Activated CD4-positive, alpha-beta T cell treated with anti-CD3 and anti-CD28 coated beads for 36 hours (primary cell): ENCODE measurements around the gene PSMD13. TPM values are rescaled to one million over a fixed set of nuclear protein-coding genes. Genes with fewer than 3 reads are reported as not detected.

ENCODE experiments used
- ATAC-seq: fragments of 200-7000 bp; cut with Tn5 transposase; one replicate; pipeline ENCODE4 v1.10.0; 2021; ENCODE audit warnings: mild to moderate bottlenecking, moderate library complexity
- CTCF ChIA-PET: fragments of 350-600 bp; sonication (Branson Sonifier 250); formaldehyde crosslinking; loops from one replicate; lab custom pipeline; 2021; ENCODE audit warnings: antibody characterized with exemption; lab: Charles Lee
- POLR2A ChIA-PET: fragments of 350-600 bp; sonication (Branson Sonifier 250); formaldehyde crosslinking; loops from one replicate; lab custom pipeline; 2021; ENCODE audit warnings: antibody characterized with exemption, inconsistent platforms; lab: Charles Lee
- DNase-seq: peaks from one replicate; pipeline ENCODE4 v3.0.0-alpha.2; 2020
- H3K27ac Mint-ChIP-seq: one replicate; pipeline ENCODE4 v1.8.0; 2021; ENCODE audit warnings: mixed read lengths
- H3K27me3 Mint-ChIP-seq: one replicate; pipeline ENCODE4 v1.8.0; 2021; ENCODE audit warnings: mixed read lengths
- H3K36me3 Mint-ChIP-seq: one replicate; pipeline ENCODE4 v1.8.0; 2021; ENCODE audit warnings: low read depth, mixed read lengths
- H3K4me1 Mint-ChIP-seq: one replicate; pipeline ENCODE4 v1.8.0; 2021; ENCODE audit warnings: mixed read lengths
- H3K4me3 Mint-ChIP-seq: one replicate; pipeline ENCODE4 v1.8.0; 2021; ENCODE audit warnings: mild to moderate bottlenecking, moderate library complexity, mixed read lengths
- H3K9me3 Mint-ChIP-seq: one replicate; pipeline ENCODE4 v1.8.0; 2021; ENCODE audit warnings: low read depth, mixed read lengths
- intact Hi-C, 2 experiments: fragments of 100-400 bp; cut with DNase I in 1 of 2; cut with micrococcal nuclease in 1 of 2; formaldehyde crosslinking; loops; one replicate each; pipeline versions ENCODE4 v1.14.2 to v1.15.1; 2022 to 2024; cut with DNase I, micrococcal nuclease
- total RNA-seq, 2 experiments: library from RNA; stranded (reverse); gene quantifications; one replicate each; pipeline ENCODE4 v1.2.3, GENCODE V29; 2021

The PSMD13 gene
- total RNA-seq, 2 experiments from 2014 or later: 134 to 212 TPM

GRCh38 chr11:296171-297050 lies 59.6 kb downstream of the PSMD13 start:
- H3K4me1 Mint-ChIP-seq: peaks cover 5% of the 10 kb centered on the region
- no peaks in the 10 kb centered on the region for H3K27me3 Mint-ChIP-seq
- ChIA-PET CTCF (interaction anchor here (0.6 to 0.7 kb wide), 2 partner anchors 15 to 16 kb away, joined by 3 to 4 read pairs; no protein-coding TSS in a partner anchor), POLR2A (no interaction called here)
- DNase-seq (peak; percentile 5), ATAC-seq (no peak)
- H3K36me3 Mint-ChIP-seq: peaks cover 2% of the 10 kb centered on the region
- no peaks in the 10 kb centered on the region for H3K9me3 Mint-ChIP-seq
- H3K4me3 Mint-ChIP-seq: no peak overlapping the region
- no peak overlapping the region for H3K27ac Mint-ChIP-seq
- intact Hi-C loops: no loop called here

- CTCF ChIA-PET: no interaction called here
- no peaks in the 10 kb centered on the region for H3K9me3 Mint-ChIP-seq
- H3K4me1 Mint-ChIP-seq: peaks cover 5% of the 10 kb centered on the region
- POLR2A ChIA-PET: no interaction called here
- no peak overlapping the region for H3K27ac Mint-ChIP-seq
- H3K27me3 Mint-ChIP-seq: no peaks in the 10 kb centered on the region
- no peak overlapping the region for H3K4me3 Mint-ChIP-seq
- peak; percentile 12 for DNase-seq
- ATAC-seq: peak; percentile 28
- H3K36me3 Mint-ChIP-seq: no peaks in the 10 kb centered on the region
- intact Hi-C loops: no loop called here
Measured at GRCh38 chr11:297051-297585, 60.3 kb downstream of the PSMD13 start.

- Mint-ChIP-seq H3K27ac (peak overlapping the region; percentile 60), H3K4me1 (peaks cover 7% of the 10 kb centered on the region), H3K36me3 (no peaks in the 10 kb centered on the region), H3K4me3 (no peak overlapping the region), H3K9me3 (no peaks in the 10 kb centered on the region), H3K27me3 (no peaks in the 10 kb centered on the region)
- peak; percentile 26 for DNase-seq
- ChIA-PET POLR2A (no interaction called here), CTCF (no interaction called here)
- peak; percentile 41 for ATAC-seq
- intact Hi-C loops: no loop called here
Measured at GRCh38 chr11:297586-298405, 61.0 kb downstream of the PSMD13 start.

GRCh38 chr11:298406-299065 lies 61.8 kb downstream of the PSMD13 start:
- Mint-ChIP-seq H3K36me3 (no peaks in the 10 kb centered on the region), H3K4me3 (no peak overlapping the region), H3K27me3 (no peaks in the 10 kb centered on the region), H3K4me1 (peaks cover 9% of the 10 kb centered on the region), H3K9me3 (no peaks in the 10 kb centered on the region), H3K27ac (no peak overlapping the region)
- ATAC-seq (no peak), DNase-seq (peak; percentile 18)
- POLR2A ChIA-PET: no interaction called here
- CTCF ChIA-PET: no interaction called here
- intact Hi-C loops: no loop called here

GRCh38 chr11:299081-299891 lies 62.5 kb downstream of the PSMD13 start, which contains the start of gene IFITM5:
IFITM5 (minus strand) TSS chr11:299526; CDS start chr11:299490, 36 bp downstream.
- ATAC-seq: no peak
- CTCF ChIA-PET: interaction anchor here (0.9 to 1.3 kb wide), 3 partner anchors 18 to 92 kb away, joined by 3 to 4 read pairs (median 3); partner anchors contain the start of gene BET1L
- H3K9me3 Mint-ChIP-seq: no peaks in the 10 kb centered on the region
- intact Hi-C loops: no loop called here
- no peaks in the 10 kb centered on the region for H3K27me3 Mint-ChIP-seq
- H3K36me3 Mint-ChIP-seq: no peaks in the 10 kb centered on the region
- peak; percentile 4 for DNase-seq
- no peak within 1 kb of the TSS for H3K4me3 Mint-ChIP-seq
- POLR2A ChIA-PET: no interaction called here
- peaks cover 9% of the 10 kb centered on the region for H3K4me1 Mint-ChIP-seq
- no peak within 1 kb of the TSS for H3K27ac Mint-ChIP-seq

- Mint-ChIP-seq H3K27me3 (no peaks in the 10 kb centered on the region), H3K9me3 (no peaks in the 10 kb centered on the region), H3K4me1 (peaks cover 9% of the 10 kb centered on the region), H3K36me3 (no peaks in the 10 kb centered on the region), H3K4me3 (no peak overlapping the region), H3K27ac (no peak overlapping the region)
- DNase-seq (no peak), ATAC-seq (no peak)
- POLR2A ChIA-PET: no interaction called here
- intact Hi-C loops: no loop called here
- CTCF ChIA-PET: interaction anchor here (0.9 to 1.4 kb wide), 4 partner anchors 19 to 93 kb away, joined by 3 to 5 read pairs (median 4); partner anchors contain the start of gene BET1L
Measured at GRCh38 chr11:299951-300735, 63.4 kb downstream of the PSMD13 start.

Other genes with a start within 250 kb of the PSMD13 start
- gene SCGB1C1, start 43.9 kb upstream of the PSMD13 start, total RNA-seq: not detected
- 10 to 100 TPM; 45.5 to 49.4 TPM for gene BET1L, start 29.6 kb upstream of the PSMD13 start, total RNA-seq
- 100 to 1,000 TPM; 104 to 124 TPM for gene RIC8A, start 29.3 kb upstream of the PSMD13 start, total RNA-seq
- 10 to 100 TPM; 19.6 to 23.3 TPM for gene SIRT3, start 634 bp upstream of the PSMD13 start, total RNA-seq
- under 1 TPM; 0.32 to 0.57 TPM for gene NLRP6, start 41.4 kb downstream of the PSMD13 start, total RNA-seq
- 10 to 100 TPM; 73.4 to 82.3 TPM for gene PGGHG, start 52.1 kb downstream of the PSMD13 start, total RNA-seq
- not detected for gene IFITM5, start 62.5 kb downstream of the PSMD13 start, total RNA-seq
- 100 to 1,000 TPM; 451 to 474 TPM for gene IFITM2, start 70.8 kb downstream of the PSMD13 start, total RNA-seq
- 100 to 1,000 TPM; 248 to 285 TPM for gene IFITM1, start 77.1 kb downstream of the PSMD13 start, total RNA-seq
- 100 to 1,000 TPM in 1 of 2 experiments, 10 to 100 TPM in 1; 77.5 to 122 TPM for gene IFITM3, start 83.9 kb downstream of the PSMD13 start, total RNA-seq
- gene B4GALNT4, start 132.5 kb downstream of the PSMD13 start, total RNA-seq: 1 to 10 TPM; 3.8 to 6.6 TPM
- under 1 TPM; 0.07 to 0.18 TPM for gene PKP3, start 157.2 kb downstream of the PSMD13 start, total RNA-seq
- gene SIGIRR, start 178.0 kb downstream of the PSMD13 start, total RNA-seq: 10 to 100 TPM; 33.0 to 34.9 TPM
- gene ANO9, start 205.0 kb downstream of the PSMD13 start, total RNA-seq: 10 to 100 TPM; 31.7 to 38.8 TPM
- 10 to 100 TPM; 14.8 to 18.8 TPM for gene PTDSS2, start 213.3 kb downstream of the PSMD13 start, total RNA-seq